H9 (cell line): ENCODE data around the gene TPRX2. TPM values are rescaled to one million over a fixed set of nuclear protein-coding genes. Genes with fewer than 3 reads are reported as not detected.

Experiments
- DNase-seq: peaks from one replicate; pipeline ENCODE4 v3.0.0-alpha.2; 2017
- H2AFZ ChIP-seq: one replicate; pipeline ENCODE4 v1.6.1; 2013; ENCODE audit warnings: mild to moderate bottlenecking, low read length, control low read depth, moderate library complexity
- H2AK5ac ChIP-seq: 2 replicates; pipeline ENCODE4 v1.6.1; 2013; ENCODE audit warnings: low read length, control low read depth, mixed read lengths; ENCODE audit not compliant: insufficient read length
- H2BK120ac ChIP-seq: one replicate; pipeline ENCODE4 v1.6.1; 2013; ENCODE audit warnings: low read depth, mild to moderate bottlenecking, low read length, control low read depth, inconsistent platforms; ENCODE audit not compliant: poor library complexity, severe bottlenecking
- H2BK12ac ChIP-seq: 2 replicates; pipeline ENCODE4 v1.6.1; 2013; ENCODE audit warnings: low read length, control low read depth, mixed read lengths, low read depth; ENCODE audit not compliant: insufficient read length
- H2BK15ac ChIP-seq: 2 replicates; pipeline ENCODE4 v1.6.1; 2013; ENCODE audit warnings: low read depth, low read length, control low read depth
- H2BK20ac ChIP-seq: one replicate; pipeline ENCODE4 v1.6.1; 2013; ENCODE audit warnings: low read depth, mild to moderate bottlenecking, low read length, control low read depth, inconsistent platforms; ENCODE audit not compliant: poor library complexity, severe bottlenecking
- H2BK5ac ChIP-seq: 2 replicates; pipeline ENCODE4 v1.6.1; 2013; ENCODE audit warnings: low read length, control low read depth, mixed read lengths; ENCODE audit not compliant: insufficient read length
- H3K14ac ChIP-seq: 2 replicates; pipeline ENCODE4 v1.6.1; 2013; ENCODE audit warnings: low read length, control low read depth; ENCODE audit not compliant: insufficient read depth
- H3K18ac ChIP-seq: 2 replicates; pipeline ENCODE4 v1.6.1; 2013; ENCODE audit warnings: low read depth, mild to moderate bottlenecking, mixed read lengths, low read length, control low read depth; ENCODE audit not compliant: insufficient read length
- H3K23ac ChIP-seq: 2 replicates; pipeline ENCODE4 v1.6.1; 2013; ENCODE audit warnings: low read length, control low read depth, mixed read lengths, low read depth; ENCODE audit not compliant: insufficient read length
- H3K23me2 ChIP-seq: 2 replicates; pipeline ENCODE4 v1.6.1; 2013; ENCODE audit warnings: low read depth, mild to moderate bottlenecking, mixed read lengths, low read length, control low read depth; ENCODE audit not compliant: insufficient read length, poor library complexity, severe bottlenecking
- H3K27ac ChIP-seq: 2 replicates; pipeline ENCODE4 v1.5.1; 2013; ENCODE audit warnings: low read length, control low read depth, mixed read lengths, low read depth; ENCODE audit not compliant: insufficient read length
- H3K27me3 ChIP-seq: 2 replicates; pipeline ENCODE4 v1.6.1; 2013; ENCODE audit warnings: low read length, control low read depth, inconsistent platforms; ENCODE audit not compliant: insufficient read depth
- H3K4ac ChIP-seq: 2 replicates; pipeline ENCODE4 v1.6.1; 2013; ENCODE audit warnings: low read depth, mild to moderate bottlenecking, control low read depth, inconsistent platforms, low read length, moderate library complexity
- H3K4me1 ChIP-seq: 2 replicates; pipeline ENCODE4 v1.6.1; 2013; ENCODE audit warnings: low read length, control low read depth, inconsistent platforms; ENCODE audit not compliant: insufficient read depth
- H3K4me2 ChIP-seq: 2 replicates; pipeline ENCODE4 v1.6.1; 2013; ENCODE audit warnings: low read length, control low read depth, mixed read lengths; ENCODE audit not compliant: insufficient read length, insufficient read depth
- H3K56ac ChIP-seq: 2 replicates; pipeline ENCODE4 v1.6.1; 2013; ENCODE audit warnings: low read depth, mild to moderate bottlenecking, mixed read lengths, low read length, control low read depth; ENCODE audit not compliant: insufficient read length
- H3K79me1 ChIP-seq: 2 replicates; pipeline ENCODE4 v1.6.1; 2013; ENCODE audit warnings: low read depth, mild to moderate bottlenecking, moderate library complexity, low read length, control low read depth, inconsistent platforms; ENCODE audit not compliant: insufficient read depth, poor library complexity, severe bottlenecking
- H3K79me2 ChIP-seq: 2 replicates; pipeline ENCODE4 v1.6.1; 2013; ENCODE audit warnings: low read length, control low read depth, inconsistent platforms; ENCODE audit not compliant: insufficient read depth
- H3K9ac ChIP-seq: 2 replicates; pipeline ENCODE4 v1.6.1; 2013; ENCODE audit warnings: low read length, control low read depth, mixed read lengths; ENCODE audit not compliant: insufficient read length; ENCODE audit errors: extremely low read depth
- H3K9me3 ChIP-seq: one replicate; pipeline ENCODE4 v1.6.1; 2013; ENCODE audit warnings: low read depth, low read length, inconsistent platforms; ENCODE audit not compliant: control insufficient read depth
- H3T11ph ChIP-seq: one replicate; pipeline ENCODE4 v1.6.1; 2013; ENCODE audit warnings: mild to moderate bottlenecking, low read length, control low read depth, inconsistent platforms
- H4K20me1 ChIP-seq: one replicate; pipeline ENCODE4 v1.6.1; 2013; ENCODE audit not compliant: control insufficient read depth, insufficient read length, insufficient read depth
- H4K5ac ChIP-seq: 2 replicates; pipeline ENCODE4 v1.6.1; 2013; ENCODE audit warnings: low read depth, mild to moderate bottlenecking, mixed read lengths, low read length, control low read depth; ENCODE audit not compliant: insufficient read length
- H4K8ac ChIP-seq: replicated peaks from 2 replicates; pipeline ENCODE4 v1.6.1; 2013; ENCODE audit warnings: low read length, control low read depth, mixed read lengths, low read depth; ENCODE audit not compliant: insufficient read length
- H4K91ac ChIP-seq: 2 replicates; pipeline ENCODE4 v1.6.1; 2013; ENCODE audit warnings: low read depth, mild to moderate bottlenecking, moderate library complexity, mixed read lengths, low read length, control low read depth; ENCODE audit not compliant: insufficient read length
- H3K27ac Mint-ChIP-seq, 3 experiments: 2 replicates in 2 of 3; 3 replicates in 1 of 3; pipeline ENCODE4 v1.8.0; 2020 to 2021; ENCODE audit warnings: mixed read lengths in 3 of 3, mild to moderate bottlenecking in 1 of 3, moderate library complexity in 1 of 3
- H3K27me3 Mint-ChIP-seq: 2 replicates; pipeline ENCODE4 v1.8.0; 2021; ENCODE audit warnings: low read depth, mild to moderate bottlenecking, moderate library complexity, mixed read lengths
- H3K36me3 Mint-ChIP-seq, 3 experiments: 2 replicates in 2 of 3; 3 replicates in 1 of 3; pipeline ENCODE4 v1.8.0; 2020 to 2021; ENCODE audit warnings: low read depth in 3 of 3, mixed read lengths in 3 of 3; ENCODE audit not compliant: insufficient read depth in 1 of 3
- H3K4me1 Mint-ChIP-seq, 2 experiments: 2 replicates each; pipeline ENCODE4 v1.8.0; 2020; ENCODE audit warnings: mixed read lengths in 2 of 2
- H3K4me3 Mint-ChIP-seq, 2 experiments: 2 replicates in 1 of 2; 3 replicates in 1 of 2; pipeline ENCODE4 v1.8.0; 2020 to 2021; ENCODE audit warnings: mild to moderate bottlenecking in 2 of 2, mixed read lengths in 2 of 2, moderate library complexity in 1 of 2
- H3K9me3 Mint-ChIP-seq, 2 experiments: 2 replicates in 1 of 2; 3 replicates in 1 of 2; pipeline ENCODE4 v1.8.0; 2020; ENCODE audit warnings: mild to moderate bottlenecking in 2 of 2, mixed read lengths in 2 of 2, moderate library complexity in 1 of 2
- CTCF ChIP-seq: fragments of 200-600 bp; sonication (generic); conservative IDR thresholded peaks from 3 replicates; pipeline ENCODE4 v1.8.0; 2021; ENCODE audit warnings: antibody characterized with exemption, mild to moderate bottlenecking
- WGBS: extraction: QIAGEN DNeasy Blood & Tissue Kit; methylation state at CpG from one replicate; pipeline ENCODE4 v1.1.7; 2013; ENCODE audit warnings: missing lambda C conversion rate, low lambda C conversion rate, mixed read lengths; ENCODE audit not compliant: insufficient read length; ENCODE audit errors: extremely low coverage; 5-methylcytosine and 5-hydroxymethylcytosine counted together
- total RNA-seq: library from RNA; stranded (reverse); gene quantifications from 2 replicates; pipeline ENCODE4 v1.2.1, GENCODE V29; 2021

The TPRX2 gene
- total RNA-seq, 1 experiment from 2014 or later: not detected

DNA sequence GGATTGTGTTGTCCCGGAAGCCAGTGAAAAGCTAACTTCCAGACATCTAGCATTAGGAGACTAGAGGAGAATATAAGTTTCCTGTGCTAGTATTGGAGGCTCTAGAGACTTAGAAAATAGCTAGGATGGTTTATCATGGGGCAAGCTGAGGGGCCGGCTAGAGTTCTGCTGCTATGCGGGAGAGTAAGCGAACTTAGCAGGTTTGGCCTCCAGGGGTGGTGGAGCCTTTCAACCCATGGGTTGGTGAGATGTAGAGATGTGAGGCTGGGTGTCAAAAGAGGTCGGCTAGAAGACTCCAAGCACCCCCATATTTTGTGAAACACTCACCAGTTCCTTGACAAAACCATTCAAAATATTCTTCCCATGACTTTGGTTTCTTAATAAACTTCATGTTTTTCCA lies 22.7 kb downstream of the TPRX2 start:
- Histone ChIP-seq H3K4me2 (no peak overlapping the region), H2AFZ (no peak overlapping the region)

More for the DNA sequence above, 22.7 kb downstream of the TPRX2 start:
- Histone ChIP-seq H3K79me1 (no peaks in the 10 kb centered on the region), H2BK120ac (no peak overlapping the region), H3T11ph (no peak overlapping the region), H3K14ac (no peak overlapping the region), H3K4ac (no peak overlapping the region), H4K8ac (no peak overlapping the region), H2BK5ac (no peak overlapping the region), H4K5ac (no peak overlapping the region), H3K23me2 (no peaks in the 10 kb centered on the region), H3K18ac (no peak overlapping the region), H3K23ac (no peak overlapping the region), H2BK15ac (no peak overlapping the region), H2AK5ac (no peak overlapping the region), H3K9me3 (no peaks in the 10 kb centered on the region), H3K4me1 (no peaks in the 10 kb centered on the region), H2BK20ac (no peak overlapping the region), H3K79me2 (no peaks in the 10 kb centered on the region), H3K27me3 (no peaks in the 10 kb centered on the region), H4K20me1 (no peaks in the 10 kb centered on the region), H2BK12ac (no peak overlapping the region), H3K9ac (no peak overlapping the region), H3K27ac (no peak overlapping the region), H3K56ac (no peak overlapping the region), H4K91ac (no peak overlapping the region)
- Mint-ChIP-seq H3K9me3 (0 out of 5 replicates have a peak, but pooled peaks cover 2 to 4% of the 10 kb centered on the region in 2 experiments), H3K36me3 (peaks cover 0 to 4% (median 0%) of the 10 kb centered on the region in 3 experiments; a peak in 2 of 7 replicates), H3K27me3 (no peaks in the 10 kb centered on the region; the same call in none of the 2 replicates), H3K4me3 (no peak overlapping the region), H3K4me1 (peaks cover 6 to 8% of the 10 kb centered on the region in 2 experiments; a peak in 2 of 4 replicates), H3K27ac (no peak overlapping the region)
- no peak for DNase-seq
- WGBS: no CpG with 5 or more reads among the region's 5 CpGs
- TF ChIP-seq CTCF: peak; percentile 27; the same call in 2 of the 3 replicates
